OCI-LY1 (cell line): ENCODE data around the gene SERPINA6.

ENCODE experiments used
- H2AFZ ChIP-seq: fragments of 200-600 bp; sonication (generic), shearing (Covaris generic); 2 replicates; pipeline ENCODE4 v1.6.0; 2014; ENCODE audit warnings: antibody characterized with exemption, mild to moderate bottlenecking, low read length
- H3F3A ChIP-seq: fragments of 200-600 bp; sonication (generic), shearing (Covaris generic); 2 replicates; pipeline ENCODE4 v1.6.0; 2014; ENCODE audit warnings: mild to moderate bottlenecking, antibody characterized with exemption, low read length, moderate library complexity; ENCODE audit not compliant: insufficient read depth
- H3K27ac ChIP-seq: fragments of 200-600 bp; sonication (generic); 2 replicates; pipeline ENCODE4 v1.5.1; 2014; ENCODE audit warnings: low read length, mixed run types, mild to moderate bottlenecking, low read depth; ENCODE audit not compliant: poor library complexity, severe bottlenecking
- H3K27me3 ChIP-seq: fragments of 200-600 bp; sonication (generic); 2 replicates; pipeline ENCODE4 v1.6.0; 2014; ENCODE audit warnings: antibody characterized with exemption, mild to moderate bottlenecking, low read length, moderate library complexity; ENCODE audit not compliant: insufficient read depth
- H3K36me3 ChIP-seq: fragments of 200-600 bp; sonication (generic); 2 replicates; pipeline ENCODE4 v1.6.1; 2014; ENCODE audit warnings: mild to moderate bottlenecking, antibody characterized with exemption, low read length, moderate library complexity, mixed read lengths; ENCODE audit not compliant: insufficient read depth
- H3K4me1 ChIP-seq: fragments of 200-600 bp; sonication (generic); 2 replicates; pipeline ENCODE4 v1.5.1; 2014; ENCODE audit warnings: mild to moderate bottlenecking, low read length, moderate library complexity; ENCODE audit not compliant: insufficient read depth, severe bottlenecking
- H3K4me2 ChIP-seq: fragments of 200-600 bp; sonication (generic), shearing (Covaris generic); 2 replicates; pipeline ENCODE4 v1.6.1; 2014; ENCODE audit warnings: low read length
- H3K4me3 ChIP-seq: fragments of 200-600 bp; sonication (generic); 2 replicates; pipeline ENCODE4 v1.5.1; 2014; ENCODE audit warnings: low read length, low read depth, mild to moderate bottlenecking, mixed read lengths; ENCODE audit not compliant: poor library complexity, severe bottlenecking
- H3K79me2 ChIP-seq: fragments of 200-600 bp; shearing (Covaris generic); 2 replicates; pipeline ENCODE4 v1.6.1; 2016; ENCODE audit warnings: mixed run types, low read length, mixed read lengths; ENCODE audit not compliant: insufficient read depth
- H3K9ac ChIP-seq: fragments of 200-600 bp; sonication (generic), shearing (Covaris generic); 2 replicates; pipeline ENCODE4 v1.6.1; 2014; ENCODE audit warnings: mild to moderate bottlenecking, low read length, mixed read lengths
- H3K9me2 ChIP-seq: fragments of 200-600 bp; sonication (generic), shearing (Covaris generic); 2 replicates; pipeline ENCODE4 v1.6.1; 2014; ENCODE audit warnings: low read depth, mild to moderate bottlenecking, low read length, mixed read lengths
- H3K9me3 ChIP-seq: fragments of 200-600 bp; shearing (Covaris generic); 2 replicates; pipeline ENCODE4 v1.6.1; 2014; ENCODE audit warnings: low read length, mixed read lengths
- H4K20me1 ChIP-seq: fragments of 200-600 bp; sonication (generic), shearing (Covaris generic); 2 replicates; pipeline ENCODE4 v1.6.0; 2016; ENCODE audit warnings: mild to moderate bottlenecking, low read length; ENCODE audit not compliant: insufficient read depth
- CTCF ChIP-seq: fragments of 200-600 bp; sonication (generic), shearing (Covaris generic); IDR thresholded peaks from 2 replicates; pipeline ENCODE4 v1.5.1; 2017; ENCODE audit warnings: mild to moderate bottlenecking, antibody characterized with exemption, low read length, moderate library complexity, mixed read lengths
- EZH2 ChIP-seq: fragments of 200-600 bp; sonication (generic), shearing (Covaris generic); IDR thresholded peaks from 2 replicates; pipeline ENCODE4 v1.8.0; 2017; ENCODE audit warnings: borderline replicate concordance, mixed run types, mild to moderate bottlenecking, antibody characterized with exemption, low read length, moderate library complexity, mixed read lengths

Gene SERPINA6

GRCh38 chr14:94345344-94346064 is 22.4 kb upstream of the SERPINA6 start:
- H3K27ac ChIP-seq, result peak overlapping the region; percentile 96
- no peaks in the 10 kb centered on the region for H3K27me3 ChIP-seq
- no peaks in the 10 kb centered on the region for H3K36me3 ChIP-seq
- no peaks in the 10 kb centered on the region for H3F3A ChIP-seq
- peaks cover 66% of the 10 kb centered on the region for H3K4me1 ChIP-seq
- H3K4me2 ChIP-seq, result 0 out of 2 replicates have a peak overlapping the region, but pooled peaks have one; percentile 2
- peak overlapping the region; percentile 31; the same call in 1 of the 2 replicates for H3K9ac ChIP-seq
- no peaks in the 10 kb centered on the region for H3K9me3 ChIP-seq
- H4K20me1 ChIP-seq, result no peaks in the 10 kb centered on the region
- H3K4me3 ChIP-seq, result no peak overlapping the region
- TF ChIP-seq EZH2 (no peak), CTCF (no peak)
- H2AFZ ChIP-seq, result no peak overlapping the region
- H3K9me2 ChIP-seq, result no peaks in the 10 kb centered on the region
- no peaks in the 10 kb centered on the region for H3K79me2 ChIP-seq

DNA sequence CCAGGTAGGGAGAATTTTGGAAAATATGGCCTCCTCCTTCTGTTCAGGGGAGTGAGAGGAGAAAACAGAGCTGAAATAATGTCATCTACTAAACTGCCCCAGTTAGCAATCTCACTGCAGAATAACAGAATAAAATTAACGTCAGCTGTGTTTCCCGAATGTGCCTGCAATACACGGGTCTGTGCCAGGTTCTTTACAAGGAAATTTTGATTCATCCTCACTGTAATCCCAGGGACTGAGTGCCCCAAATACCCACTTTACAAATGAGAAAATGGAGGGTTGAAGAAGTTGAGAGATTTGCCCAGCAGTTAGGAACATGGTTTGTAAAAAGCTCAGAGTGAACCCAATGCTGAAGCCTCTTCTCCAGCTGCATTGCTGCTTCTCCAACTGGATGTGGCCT is 21.3 kb upstream of the SERPINA6 start:
- Histone ChIP-seq H3K9me3 (no peaks in the 10 kb centered on the region), H3K36me3 (no peaks in the 10 kb centered on the region), H3K27ac (peak overlapping the region; percentile 96), H3K79me2 (no peaks in the 10 kb centered on the region), H3K4me3 (no peak overlapping the region), H3K4me2 (no peak overlapping the region; the same call in 1 of the 2 replicates), H3K27me3 (no peaks in the 10 kb centered on the region), H3K4me1 (peaks cover 66% of the 10 kb centered on the region), H3F3A (no peaks in the 10 kb centered on the region), H4K20me1 (no peaks in the 10 kb centered on the region), H3K9ac (no peak overlapping the region), H2AFZ (no peak overlapping the region), H3K9me2 (no peaks in the 10 kb centered on the region)
- TF ChIP-seq EZH2 (no peak), CTCF (no peak)

DNA sequence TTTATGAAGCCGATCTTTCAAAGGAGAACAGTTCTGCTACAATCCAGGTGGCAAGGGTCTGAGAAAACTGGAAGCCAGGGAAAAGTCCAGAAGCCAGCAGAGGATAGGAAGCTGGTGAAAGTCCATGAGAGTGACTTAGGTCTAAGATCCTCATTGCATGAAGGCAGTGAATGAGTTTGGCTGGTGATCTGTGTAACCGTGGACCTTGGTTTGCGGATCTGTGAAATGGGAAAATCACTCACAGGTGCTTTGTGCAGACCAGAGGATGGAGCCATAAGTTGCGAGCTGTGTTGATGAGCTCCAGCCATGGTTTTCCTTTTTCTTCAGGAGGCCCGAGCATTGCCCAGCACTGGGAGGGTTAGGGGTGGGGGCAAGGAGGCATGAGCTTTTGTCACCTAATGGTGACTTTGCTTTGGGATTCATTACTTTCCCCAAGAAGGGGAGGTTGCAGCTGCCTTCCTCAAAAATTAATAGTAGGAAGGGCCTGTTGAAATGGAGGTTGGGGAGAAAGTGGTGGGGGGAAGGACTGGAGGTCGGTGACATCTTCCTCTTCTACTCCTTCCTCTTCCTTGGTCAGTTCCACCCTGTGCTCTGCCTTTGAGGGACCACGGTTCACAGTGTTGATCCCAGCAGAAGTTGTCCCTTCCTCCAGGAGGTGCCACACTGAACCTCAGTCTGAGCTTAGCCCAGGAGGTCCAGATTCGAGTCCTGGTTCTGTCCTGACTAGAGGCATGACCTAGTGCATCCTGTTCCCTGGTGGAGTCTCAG is 20.3 kb upstream of the SERPINA6 start:
- TF ChIP-seq CTCF (no peak), EZH2 (no peak)

More for the DNA sequence above, 20.3 kb upstream of the SERPINA6 start:
- Histone ChIP-seq H3K27ac (peak overlapping the region; percentile 43), H3K9me2 (no peaks in the 10 kb centered on the region), H4K20me1 (no peaks in the 10 kb centered on the region), H3K27me3 (no peaks in the 10 kb centered on the region), H3K79me2 (no peaks in the 10 kb centered on the region), H3K4me1 (peaks cover 61% of the 10 kb centered on the region), H3K4me3 (no peak overlapping the region), H3F3A (no peaks in the 10 kb centered on the region), H3K9ac (no peak overlapping the region), H3K36me3 (no peaks in the 10 kb centered on the region), H2AFZ (no peak overlapping the region), H3K9me3 (no peaks in the 10 kb centered on the region), H3K4me2 (no peak overlapping the region)
